MM.1S (cell line): ENCODE measurements around the gene CBX5.

Experiments used
- DNase-seq: peaks from one replicate; pipeline ENCODE4 v3.0.0-alpha.2; 2015
- H2AFZ ChIP-seq: fragments of 300-600 bp; sonication (generic); 2 replicates; pipeline ENCODE4 v1.6.0; 2016; ENCODE audit warnings: antibody characterized with exemption, low read length
- H3F3A ChIP-seq: fragments of 300-600 bp; sonication (generic); 2 replicates; pipeline ENCODE4 v1.6.1; 2016; ENCODE audit warnings: mild to moderate bottlenecking, antibody characterized with exemption, low read length, moderate library complexity, mixed read lengths; ENCODE audit not compliant: insufficient read depth
- H3K27ac ChIP-seq: fragments of 300-600 bp; sonication (generic); 2 replicates; pipeline ENCODE4 v1.5.1; 2016; ENCODE audit warnings: mild to moderate bottlenecking, low read length
- H3K27me3 ChIP-seq: fragments of 300-600 bp; sonication (generic); replicated peaks from 2 replicates; pipeline ENCODE4 v1.6.0; 2016; ENCODE audit warnings: low read length; ENCODE audit not compliant: insufficient read depth
- H3K36me3 ChIP-seq: fragments of 300-600 bp; sonication (generic); replicated peaks from 2 replicates; pipeline ENCODE4 v1.6.1; 2016; ENCODE audit warnings: mild to moderate bottlenecking, low read length, mixed read lengths; ENCODE audit not compliant: insufficient read depth
- H3K4me1 ChIP-seq: fragments of 300-600 bp; sonication (generic); 2 replicates; pipeline ENCODE4 v1.6.1; 2016; ENCODE audit warnings: low read length, mixed read lengths
- H3K4me2 ChIP-seq: fragments of 300-600 bp; sonication (generic); 2 replicates; pipeline ENCODE4 v1.6.0; 2016; ENCODE audit warnings: low read depth, low read length
- H3K4me3 ChIP-seq: fragments of 300-600 bp; sonication (generic); 2 replicates; pipeline ENCODE4 v1.5.1; 2016; ENCODE audit warnings: low read length, mixed read lengths
- H3K79me2 ChIP-seq: fragments of 300-600 bp; sonication (generic); 2 replicates; pipeline ENCODE4 v1.6.1; 2016; ENCODE audit warnings: mixed run types, low read length, mixed read lengths
- H3K9ac ChIP-seq: fragments of 300-600 bp; sonication (generic); 2 replicates; pipeline ENCODE4 v1.6.1; 2016; ENCODE audit warnings: low read length, mixed read lengths
- H3K9me2 ChIP-seq: fragments of 300-600 bp; sonication (generic); replicated peaks from 2 replicates; pipeline ENCODE4 v1.6.1; 2016; ENCODE audit warnings: mild to moderate bottlenecking, low read length, mixed read lengths; ENCODE audit not compliant: insufficient read depth
- H3K9me3 ChIP-seq: fragments of 300-600 bp; sonication (generic); replicated peaks from 2 replicates; pipeline ENCODE4 v1.6.1; 2016; ENCODE audit warnings: mild to moderate bottlenecking, low read length, mixed read lengths; ENCODE audit not compliant: insufficient read depth
- H4K20me1 ChIP-seq: fragments of 300-600 bp; sonication (generic); 2 replicates; pipeline ENCODE4 v1.6.1; 2016; ENCODE audit warnings: mild to moderate bottlenecking, low read length, moderate library complexity, mixed read lengths; ENCODE audit not compliant: insufficient read depth
- CTCF ChIP-seq: fragments of 300-600 bp; sonication (generic); IDR thresholded peaks from 2 replicates; pipeline ENCODE4 v1.5.1; 2016; ENCODE audit warnings: antibody characterized with exemption, low read length, mixed read lengths
- EZH2 ChIP-seq: fragments of 300-600 bp; sonication (generic); optimal IDR thresholded peaks from 2 replicates; pipeline ENCODE3; 2017; ENCODE audit warnings: low read depth, mild to moderate bottlenecking, antibody characterized with exemption, low read length, mixed read lengths
- EZH2phosphoT487 ChIP-seq: fragments of 300-600 bp; sonication (generic); IDR thresholded peaks from 2 replicates; pipeline ENCODE4 v1.6.1; 2018; ENCODE audit warnings: antibody characterized with exemption, low read length

The CBX5 gene

GRCh38 chr12:54301428-54302048, 21.6 kb upstream of the CBX5 start:
- no peaks in the 10 kb centered on the region for H3K79me2 ChIP-seq
- peaks cover 49% of the 10 kb centered on the region for H3K27me3 ChIP-seq
- H3K9me2 ChIP-seq: no peaks in the 10 kb centered on the region
- H3K4me1 ChIP-seq: peaks cover 4% of the 10 kb centered on the region; the same call in 1 of the 2 replicates
- H3F3A ChIP-seq: no peaks in the 10 kb centered on the region
- no peak overlapping the region for H3K27ac ChIP-seq
- H4K20me1 ChIP-seq: no peaks in the 10 kb centered on the region
- no peaks in the 10 kb centered on the region for H3K9me3 ChIP-seq
- no peak for DNase-seq
- no peak overlapping the region for H2AFZ ChIP-seq
- no peaks in the 10 kb centered on the region for H3K36me3 ChIP-seq
- no peak overlapping the region for H3K4me3 ChIP-seq
- TF ChIP-seq EZH2phosphoT487: no peak
- TF ChIP-seq EZH2: no peak
- no peak for TF ChIP-seq CTCF
- H3K4me2 ChIP-seq: peak overlapping the region; percentile 50; the same call in 1 of the 2 replicates
- no peak overlapping the region for H3K9ac ChIP-seq

GRCh38 chr12:54300732-54301427, 21.0 kb upstream of the CBX5 start, which contains the start of gene NFE2:
TSS of gene NFE2 (minus strand) at chr12:54301015. CDS start at chr12:54295248, 5,767 bp downstream.
- Histone ChIP-seq H3K9me2 (no peaks in the 10 kb centered on the region), H3K9me3 (no peaks in the 10 kb centered on the region), H3F3A (no peaks in the 10 kb centered on the region), H3K4me3 (no peak within 1 kb of the TSS), H3K27me3 (peaks cover 49% of the 10 kb centered on the region), H3K36me3 (no peaks in the 10 kb centered on the region), H3K27ac (no peak within 1 kb of the TSS), H3K79me2 (no peaks in the 10 kb centered on the region), H3K4me2 (peak within 1 kb of the TSS; percentile 50), H3K9ac (no peak within 1 kb of the TSS), H3K4me1 (peaks cover 4% of the 10 kb centered on the region; the same call in 1 of the 2 replicates), H2AFZ (0 out of 2 replicates have a peak within 1 kb of the TSS, but pooled peaks have one; percentile 36), H4K20me1 (no peaks in the 10 kb centered on the region)
- DNase-seq: peak; percentile 37
- no peak for TF ChIP-seq EZH2
- no peak for TF ChIP-seq CTCF
- no peak for TF ChIP-seq EZH2phosphoT487

GRCh38 chr12:54300225-54300731, 20.4 kb upstream of the CBX5 start:
- Histone ChIP-seq H3K4me3 (no peak overlapping the region), H3K27ac (no peak overlapping the region)
- no peak for DNase-seq

More at GRCh38 chr12:54300225-54300731, 20.4 kb upstream of the CBX5 start:
- Histone ChIP-seq H4K20me1 (no peaks in the 10 kb centered on the region), H3K9ac (no peak overlapping the region), H3K4me1 (peaks cover 4% of the 10 kb centered on the region; the same call in 1 of the 2 replicates), H3K9me2 (no peaks in the 10 kb centered on the region), H3K79me2 (no peaks in the 10 kb centered on the region), H3K4me2 (peak overlapping the region; percentile 50), H3K9me3 (no peaks in the 10 kb centered on the region), H3K27me3 (peaks cover 55% of the 10 kb centered on the region), H2AFZ (no peak overlapping the region), H3F3A (no peaks in the 10 kb centered on the region), H3K36me3 (no peaks in the 10 kb centered on the region)
- TF ChIP-seq CTCF (no peak), EZH2phosphoT487 (no peak), EZH2 (no peak)
